Astrocyte (in vitro differentiated cells and primary cell): ENCODE measurements around the gene RNFT2. TPM values are rescaled to one million over a fixed set of nuclear protein-coding genes. Genes with fewer than 3 reads are reported as not detected.
A peak's percentile ranks its signal among the peaks of the same experiment; 100 is the strongest.

Source experiments
- DNase-seq: peaks from one replicate; pipeline ENCODE4 v3.0.0-alpha.2; 2010; ENCODE audit warnings: low read depth
- FAIRE-seq: peaks from 2 replicates; lab custom pipeline; 2011; peaks lifted over from hg19 to GRCh38; lab: Jason Lieb, UNC
- H2AFZ ChIP-seq: 2 replicates; pipeline ENCODE4 v1.6.0; 2012; ENCODE audit warnings: low read depth, low read length, inconsistent platforms
- H3K27ac ChIP-seq: 2 replicates; pipeline ENCODE4 v1.5.1; 2011; ENCODE audit warnings: low read depth, low read length, inconsistent platforms
- H3K27me3 ChIP-seq: 2 replicates; pipeline ENCODE4 v1.6.0; 2011; ENCODE audit warnings: low read length, inconsistent platforms; ENCODE audit not compliant: insufficient read depth
- H3K36me3 ChIP-seq: 2 replicates; pipeline ENCODE4 v1.5.1; 2011; ENCODE audit warnings: low read length, inconsistent platforms; ENCODE audit not compliant: insufficient read depth
- H3K4me1 ChIP-seq: 2 replicates; pipeline ENCODE4 v1.5.1; 2011; ENCODE audit warnings: low read length, inconsistent platforms; ENCODE audit not compliant: insufficient read depth
- H3K4me2 ChIP-seq: 2 replicates; pipeline ENCODE4 v1.6.0; 2012; ENCODE audit warnings: low read length, inconsistent platforms
- H3K4me3 ChIP-seq: 2 replicates; pipeline ENCODE4 v1.5.1; 2011; ENCODE audit warnings: low read depth, mild to moderate bottlenecking, low read length, inconsistent platforms; ENCODE audit not compliant: insufficient read depth
- H3K79me2 ChIP-seq: 2 replicates; pipeline ENCODE4 v1.6.0; 2012; ENCODE audit warnings: mild to moderate bottlenecking, low read length, inconsistent platforms; ENCODE audit not compliant: insufficient read depth
- H3K9ac ChIP-seq: 2 replicates; pipeline ENCODE4 v1.6.0; 2012; ENCODE audit warnings: mild to moderate bottlenecking, low read length, inconsistent platforms
- H3K9me3 ChIP-seq: 2 replicates; pipeline ENCODE4 v1.5.1; 2012; ENCODE audit warnings: low read depth, mild to moderate bottlenecking, low read length, inconsistent platforms; ENCODE audit not compliant: insufficient read depth
- H4K20me1 ChIP-seq: 2 replicates; pipeline ENCODE4 v1.6.0; 2012; ENCODE audit warnings: low read length, inconsistent platforms; ENCODE audit not compliant: insufficient read depth
- H3K27ac Mint-ChIP-seq: one replicate; pipeline ENCODE4 v1.8.0; 2021; ENCODE audit warnings: mild to moderate bottlenecking, mixed read lengths; ENCODE audit not compliant: unreplicated experiment
- H3K27me3 Mint-ChIP-seq: one replicate; pipeline ENCODE4 v1.8.0; 2021; ENCODE audit warnings: low read depth, mixed read lengths; ENCODE audit not compliant: unreplicated experiment
- H3K36me3 Mint-ChIP-seq: one replicate; pipeline ENCODE4 v1.8.0; 2021; ENCODE audit warnings: low read depth, mixed read lengths; ENCODE audit not compliant: unreplicated experiment
- H3K4me1 Mint-ChIP-seq: one replicate; pipeline ENCODE4 v1.8.0; 2021; ENCODE audit warnings: low read depth, mixed read lengths; ENCODE audit not compliant: unreplicated experiment
- H3K4me3 Mint-ChIP-seq: one replicate; pipeline ENCODE4 v1.8.0; 2021; ENCODE audit warnings: mild to moderate bottlenecking, moderate library complexity, mixed read lengths; ENCODE audit not compliant: unreplicated experiment
- H3K9me3 Mint-ChIP-seq: one replicate; pipeline ENCODE4 v1.8.0; 2021; ENCODE audit warnings: mild to moderate bottlenecking, mixed read lengths; ENCODE audit not compliant: unreplicated experiment
- CTCF ChIP-seq: IDR thresholded peaks from 2 replicates; pipeline ENCODE4 v1.5.1; 2011; ENCODE audit warnings: low read depth, mild to moderate bottlenecking, inconsistent platforms, low read length, moderate library complexity; ENCODE audit not compliant: insufficient read depth
- EZH2 ChIP-seq: IDR thresholded peaks from 2 replicates; pipeline ENCODE4 v1.6.1; 2012; ENCODE audit warnings: mild to moderate bottlenecking, low read length, inconsistent platforms; ENCODE audit not compliant: insufficient read depth
- total RNA-seq: library from RNA; stranded (reverse); gene quantifications from 2 replicates; pipeline ENCODE4 v1.2.1, GENCODE V29; 2021

Gene RNFT2
- total RNA-seq, 1 donor from 2014 or later, result 8.9 TPM

- Histone ChIP-seq H3K4me2 (no peak overlapping the region), H3K27ac (no peak overlapping the region), H3K4me3 (no peak overlapping the region), H3K9ac (no peak overlapping the region), H4K20me1 (no peaks in the 10 kb centered on the region), H3K4me1 (no peaks in the 10 kb centered on the region), H3K27me3 (peaks cover 21% of the 10 kb centered on the region), H3K9me3 (no peaks in the 10 kb centered on the region), H3K36me3 (no peaks in the 10 kb centered on the region), H3K79me2 (no peaks in the 10 kb centered on the region), H2AFZ (no peak overlapping the region)
- H3K36me3 Mint-ChIP-seq, result peaks cover 1% of the 10 kb centered on the region
- H3K27me3 Mint-ChIP-seq, result peaks cover 6% of the 10 kb centered on the region
- H3K27ac Mint-ChIP-seq, result no peak overlapping the region
- no peak for TF ChIP-seq EZH2
- no peak for TF ChIP-seq CTCF
- H3K4me3 Mint-ChIP-seq, result no peak overlapping the region
- DNase-seq, result no peak
- no peak for FAIRE-seq
- H3K9me3 Mint-ChIP-seq, result no peaks in the 10 kb centered on the region
- H3K4me1 Mint-ChIP-seq, result peaks cover 3% of the 10 kb centered on the region
Observed at GRCh38 chr12:116707751-116708150, 30.4 kb upstream of the RNFT2 start.

- Mint-ChIP-seq H3K27ac (no peak overlapping the region), H3K4me1 (peaks cover 3% of the 10 kb centered on the region), H3K36me3 (peaks cover 1% of the 10 kb centered on the region), H3K9me3 (no peaks in the 10 kb centered on the region), H3K4me3 (no peak overlapping the region), H3K27me3 (peaks cover 6% of the 10 kb centered on the region)
- Histone ChIP-seq H2AFZ (peak overlapping the region; percentile 3), H3K4me1 (no peaks in the 10 kb centered on the region), H3K27ac (no peak overlapping the region), H3K4me2 (peak overlapping the region; percentile 70), H4K20me1 (no peaks in the 10 kb centered on the region), H3K79me2 (no peaks in the 10 kb centered on the region), H3K27me3 (peaks cover 21% of the 10 kb centered on the region), H3K36me3 (no peaks in the 10 kb centered on the region), H3K9me3 (no peaks in the 10 kb centered on the region), H3K9ac (no peak overlapping the region), H3K4me3 (no peak overlapping the region)
- TF ChIP-seq EZH2, result peak; percentile 72
- TF ChIP-seq CTCF, result peak; percentile 50
- no peak for FAIRE-seq
- DNase-seq, result peak; percentile 18
Observed at GRCh38 chr12:116708826-116709756, 29.0 kb upstream of the RNFT2 start.

- no peaks in the 10 kb centered on the region for H3K9me3 Mint-ChIP-seq
- Histone ChIP-seq H3K79me2 (no peaks in the 10 kb centered on the region), H3K4me1 (no peaks in the 10 kb centered on the region), H3K9me3 (no peaks in the 10 kb centered on the region), H3K36me3 (no peaks in the 10 kb centered on the region), H3K4me3 (no peak overlapping the region), H3K27me3 (peaks cover 21% of the 10 kb centered on the region), H3K27ac (no peak overlapping the region), H4K20me1 (no peaks in the 10 kb centered on the region), H3K9ac (no peak overlapping the region), H3K4me2 (no peak overlapping the region), H2AFZ (no peak overlapping the region)
- peaks cover 1% of the 10 kb centered on the region for H3K36me3 Mint-ChIP-seq
- no peak overlapping the region for H3K27ac Mint-ChIP-seq
- no peak for TF ChIP-seq EZH2
- no peak for TF ChIP-seq CTCF
- DNase-seq (no peak), FAIRE-seq (no peak)
- H3K27me3 Mint-ChIP-seq, result peaks cover 6% of the 10 kb centered on the region
- H3K4me3 Mint-ChIP-seq, result no peak overlapping the region
- H3K4me1 Mint-ChIP-seq, result peaks cover 3% of the 10 kb centered on the region
Observed at GRCh38 chr12:116709768-116710167, 28.3 kb upstream of the RNFT2 start.
